ENCODE data around the gene PXMP4.

- TF ChIP-seq CTCF (tag by site-specific recombination; IDR thresholded peaks at IDR 0.05) (no peak), ZNF610 (tag by site-specific recombination; IDR thresholded peaks at IDR 0.05; ENCODE audit: borderline replicate concordance) (no peak), SETDB1 (IDR thresholded peaks at IDR 0.05; ENCODE audit: insufficient read length, low read length) (no peak), REST (tag by site-specific recombination; IDR thresholded peaks at IDR 0.05) (no peak), ZNF521 (tag by site-specific recombination; IDR thresholded peaks at IDR 0.05) (no peak), ZBTB1 (tag by site-specific recombination; IDR thresholded peaks at IDR 0.05) (no peak), ZBTB7A (tag by site-specific recombination; IDR thresholded peaks at IDR 0.05; ENCODE audit: low read depth) (no peak), ZNF19 (tag by site-specific recombination; IDR thresholded peaks at IDR 0.05; ENCODE audit: low read depth) (no peak), ZNF24 (tag by site-specific recombination; IDR thresholded peaks at IDR 0.05) (no peak)
These were observed 44.0 kb downstream of the PXMP4 start for GRCh38 chr20:33676121-33676520.

All from HEK293 (cell line).